GM12891 (cell line): Measurements from ENCODE around the gene DCUN1D4.

ENCODE experiments used
- POLR2A ChIP-seq: IDR thresholded peaks from 2 replicates; pipeline ENCODE4 v1.6.1; 2011; ENCODE audit warnings: low read depth, low read length, control low read depth
- POLR2AphosphoS5 ChIP-seq: IDR thresholded peaks from 2 replicates; pipeline ENCODE4 v1.6.1; 2011; ENCODE audit warnings: low read depth, low read length, control low read depth
- SPI1 ChIP-seq: IDR thresholded peaks from 2 replicates; pipeline ENCODE4 v1.6.1; 2011; ENCODE audit warnings: low read depth, low read length, control low read depth

GRCh38 chr4:51931461-51931860 is 88.5 kb downstream of the DCUN1D4 start:
- no peak for TF ChIP-seq SPI1
- TF ChIP-seq POLR2A: no peak
- no peak for TF ChIP-seq POLR2AphosphoS5
